Measurements from ENCODE around the gene DRD4.

DNA sequence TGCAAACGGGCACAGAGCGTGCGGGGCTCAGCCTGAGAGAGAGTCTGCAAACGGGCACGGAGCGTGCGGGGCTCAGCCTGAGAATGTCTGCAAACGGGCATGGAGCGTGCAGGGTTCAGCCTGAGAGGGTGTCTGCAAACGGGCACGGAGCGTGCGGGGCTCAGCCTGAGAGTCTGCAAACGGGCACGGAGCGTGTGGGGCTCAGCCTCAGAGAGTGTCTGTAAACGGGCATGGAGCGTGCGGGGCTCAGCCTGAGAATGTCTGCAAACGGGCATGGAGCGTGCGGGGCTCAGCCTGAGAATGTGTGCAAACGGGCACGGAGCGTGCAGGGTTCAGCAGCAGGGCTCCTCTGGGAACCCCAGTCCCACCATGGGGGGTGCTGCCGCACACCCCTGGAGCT lies 47.3 kb upstream of the DRD4 start:
- no peak for TF ChIP-seq CTCF (IDR thresholded peaks at IDR 0.05; ENCODE audit: poor library complexity)
- no peak for TF ChIP-seq EZH2 (IDR thresholded peaks at IDR 0.05; ENCODE audit: borderline replicate concordance)
